GM12875 (cell line): ENCODE measurements around the gene ANXA9.

Experiments
- H3K4me3 ChIP-seq: one replicate; pipeline ENCODE4 v1.5.1; 2011; ENCODE audit warnings: low read depth, low read length, control low read depth
- TF ChIP-seq, protein P1 (sequence below): IDR thresholded peaks from 2 replicates; pipeline ENCODE4 v1.5.1; 2011; ENCODE audit warnings: low read depth, mild to moderate bottlenecking, control low read depth, inconsistent platforms, low read length, moderate library complexity, borderline replicate concordance; ENCODE audit not compliant: insufficient read depth

Gene ANXA9

DNA sequence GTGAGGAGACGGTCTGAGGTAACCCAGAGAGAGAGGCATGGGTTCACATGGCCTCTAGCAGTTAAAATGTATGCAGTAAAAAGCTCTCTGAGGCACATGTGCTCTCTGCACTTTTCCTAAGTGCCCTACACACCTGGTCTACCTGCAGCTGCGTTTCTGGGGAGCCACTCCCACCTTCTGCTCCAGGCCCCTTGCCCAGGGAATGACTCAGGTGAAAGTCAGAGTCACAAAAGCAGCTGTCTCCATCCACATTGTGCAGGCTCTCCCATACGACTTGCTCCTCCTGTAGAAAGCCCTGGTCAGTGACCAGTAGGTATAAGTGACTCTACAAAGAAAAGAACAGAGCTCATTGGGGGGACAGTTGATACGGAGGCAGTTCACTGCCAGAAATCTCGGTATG lies 15.9 kb downstream of the ANXA9 start:
- TF ChIP-seq, protein P1, sequence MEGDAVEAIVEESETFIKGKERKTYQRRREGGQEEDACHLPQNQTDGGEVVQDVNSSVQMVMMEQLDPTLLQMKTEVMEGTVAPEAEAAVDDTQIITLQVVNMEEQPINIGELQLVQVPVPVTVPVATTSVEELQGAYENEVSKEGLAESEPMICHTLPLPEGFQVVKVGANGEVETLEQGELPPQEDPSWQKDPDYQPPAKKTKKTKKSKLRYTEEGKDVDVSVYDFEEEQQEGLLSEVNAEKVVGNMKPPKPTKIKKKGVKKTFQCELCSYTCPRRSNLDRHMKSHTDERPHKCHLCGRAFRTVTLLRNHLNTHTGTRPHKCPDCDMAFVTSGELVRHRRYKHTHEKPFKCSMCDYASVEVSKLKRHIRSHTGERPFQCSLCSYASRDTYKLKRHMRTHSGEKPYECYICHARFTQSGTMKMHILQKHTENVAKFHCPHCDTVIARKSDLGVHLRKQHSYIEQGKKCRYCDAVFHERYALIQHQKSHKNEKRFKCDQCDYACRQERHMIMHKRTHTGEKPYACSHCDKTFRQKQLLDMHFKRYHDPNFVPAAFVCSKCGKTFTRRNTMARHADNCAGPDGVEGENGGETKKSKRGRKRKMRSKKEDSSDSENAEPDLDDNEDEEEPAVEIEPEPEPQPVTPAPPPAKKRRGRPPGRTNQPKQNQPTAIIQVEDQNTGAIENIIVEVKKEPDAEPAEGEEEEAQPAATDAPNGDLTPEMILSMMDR: no peak
- no peak overlapping the region for H3K4me3 ChIP-seq

DNA sequence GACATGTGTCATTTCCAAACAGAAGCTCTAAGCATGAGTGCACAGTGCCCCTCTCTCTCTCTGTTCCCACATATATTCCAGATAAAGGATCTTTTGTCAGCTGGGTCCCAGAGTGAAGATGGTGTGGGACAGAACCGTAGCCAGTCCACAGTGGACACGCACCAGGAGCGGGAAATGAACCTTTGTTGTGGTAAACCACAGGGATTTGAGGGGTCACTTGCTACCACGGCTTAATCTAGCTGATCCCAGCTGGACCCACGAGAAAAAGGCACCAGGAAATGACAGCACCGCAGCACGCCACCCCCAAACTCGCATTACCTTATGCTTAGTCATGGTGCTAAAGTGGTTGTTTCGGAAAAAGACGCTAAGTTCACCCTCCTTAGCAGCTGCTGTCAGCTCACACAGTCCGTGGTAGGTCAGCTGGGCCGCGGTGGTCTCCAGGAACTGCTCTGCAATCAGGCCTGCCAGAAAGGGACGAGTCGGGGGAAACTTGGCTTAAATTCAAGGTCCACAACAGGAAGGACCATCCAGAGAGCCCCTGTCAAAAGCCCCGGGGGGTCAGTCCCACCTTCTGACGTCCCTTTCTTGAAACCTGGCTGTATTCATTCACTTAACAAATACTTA lies 17.1 kb downstream of the ANXA9 start:
- H3K4me3 ChIP-seq: no peak overlapping the region

DNA sequence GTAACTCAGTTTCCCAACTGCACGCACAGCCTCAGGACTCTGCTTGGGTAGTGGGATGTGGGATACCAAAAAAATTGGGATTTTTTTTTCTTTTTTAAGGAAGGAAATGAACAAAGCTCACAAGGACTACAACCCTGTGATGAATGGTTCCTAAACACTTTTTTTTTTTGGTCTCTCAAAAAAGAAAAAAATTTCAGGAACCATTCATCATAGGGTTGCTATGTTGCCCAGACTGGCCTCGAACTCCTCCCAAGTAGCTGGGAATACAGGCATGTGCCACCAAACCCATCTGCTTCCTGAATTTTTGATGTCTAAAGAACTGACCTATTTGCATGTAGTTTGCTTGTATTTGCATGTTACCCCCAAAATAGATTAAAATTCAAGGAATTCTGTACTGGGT lies 17.8 kb downstream of the ANXA9 start:
- TF ChIP-seq, protein P1: no peak
- H3K4me3 ChIP-seq: no peak overlapping the region

More for the DNA sequence above, 17.1 kb downstream of the ANXA9 start:
- TF ChIP-seq, protein P1: no peak

DNA sequence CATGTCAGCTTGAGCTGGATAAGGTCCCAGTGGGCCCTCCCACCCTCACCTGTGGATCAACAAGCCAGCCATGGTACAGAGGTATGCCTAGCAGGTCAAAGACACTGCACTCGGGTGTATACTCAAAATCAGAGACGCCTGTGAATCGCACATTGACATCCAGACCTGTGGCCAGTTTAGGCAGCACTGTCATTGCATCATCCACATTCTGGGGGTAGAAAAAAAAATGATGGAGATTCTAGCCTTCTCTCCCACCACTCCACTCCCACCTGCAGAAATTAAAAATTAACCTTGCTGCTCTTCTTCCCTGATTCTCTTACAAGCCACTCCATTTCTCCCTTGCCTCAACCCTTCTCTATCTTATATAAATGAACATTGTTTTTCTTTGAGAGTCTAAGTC lies 18.3 kb downstream of the ANXA9 start:
- TF ChIP-seq, protein P1: no peak
- H3K4me3 ChIP-seq: no peak overlapping the region

DNA sequence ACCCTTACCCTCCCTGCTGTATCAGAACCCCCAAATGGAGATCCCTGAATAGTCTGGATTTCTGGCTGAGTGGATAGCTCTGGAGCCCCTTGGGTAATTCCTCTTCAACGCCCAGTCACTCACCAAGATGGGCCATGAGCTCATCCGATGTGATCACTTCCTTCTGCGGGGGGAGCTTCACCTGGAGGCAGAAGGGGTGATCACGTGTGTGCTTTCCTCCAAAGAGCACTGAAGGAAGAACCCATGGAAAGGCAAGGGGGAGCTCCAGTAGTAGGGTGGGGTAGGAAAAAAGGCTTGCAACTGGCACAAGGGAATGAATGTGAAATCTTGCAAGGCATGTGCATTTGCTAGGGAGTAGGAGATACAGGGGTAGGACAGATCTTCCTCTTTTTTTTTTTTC lies 19.5 kb downstream of the ANXA9 start:
- no peak overlapping the region for H3K4me3 ChIP-seq
- TF ChIP-seq, protein P1: no peak

DNA sequence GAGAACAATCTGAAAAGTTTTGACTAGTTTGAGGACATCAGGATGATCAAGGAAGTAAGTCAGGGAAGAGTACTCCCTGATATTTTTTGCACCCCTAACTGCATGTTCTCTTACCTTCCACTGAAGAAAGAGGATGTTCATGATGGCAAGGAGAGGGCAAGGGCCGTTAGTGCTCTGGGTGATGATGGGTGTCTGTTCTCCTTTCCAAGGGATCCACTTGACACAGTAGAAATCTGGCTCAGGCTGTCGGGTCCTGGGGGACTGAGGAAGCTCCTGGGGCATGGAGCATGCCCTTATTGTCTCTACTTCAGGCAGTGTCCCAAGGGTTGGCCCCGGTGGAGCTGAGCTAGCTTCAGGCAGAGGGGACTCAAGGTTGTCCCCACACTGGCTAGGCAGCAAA lies 20.0 kb downstream of the ANXA9 start:
- TF ChIP-seq, protein P1: no peak
- no peak overlapping the region for H3K4me3 ChIP-seq

DNA sequence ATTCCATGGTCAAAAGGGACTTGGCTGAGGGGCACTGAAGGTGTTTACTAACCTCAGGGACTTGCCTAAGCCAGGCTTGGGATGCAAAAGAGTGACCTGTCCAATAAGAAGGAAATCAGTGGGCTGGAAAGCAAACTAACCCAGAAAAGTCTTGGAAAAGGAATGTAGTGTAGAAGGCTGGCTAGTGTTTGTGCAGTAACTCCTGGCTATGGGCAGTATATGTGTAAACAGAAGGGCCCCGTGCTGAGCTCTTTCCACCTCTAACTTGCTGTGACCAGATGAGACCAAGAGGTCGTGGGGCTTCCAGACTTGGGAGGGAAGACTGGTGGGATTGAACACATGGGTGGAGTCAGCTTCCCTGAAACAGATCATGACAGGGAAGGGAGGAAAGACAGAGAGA lies 20.5 kb downstream of the ANXA9 start:
- no peak overlapping the region for H3K4me3 ChIP-seq
- TF ChIP-seq, protein P1: no peak
